Gastroesophageal sphincter (tissue), 3 donors: ENCODE results near the gene SORCS3.

Source experiments
- CTCF ChIP-seq, 4 experiments: fragments of 200-600 bp in 2 of 4; fragments of 450-650 bp in 2 of 4; sonication (generic) in 1 of 4; IDR thresholded peaks; one replicate each; pipeline ENCODE4 v1.5.1; 2017 to 2019; ENCODE audit warnings: antibody characterized with exemption in 4 of 4, mild to moderate bottlenecking in 2 of 4, moderate library complexity in 2 of 4
- POLR2A ChIP-seq, 2 donors: fragments of 450-650 bp; IDR thresholded peaks; one replicate each; pipeline ENCODE4 v1.6.1; 2017; ENCODE audit warnings: antibody characterized with exemption in 2 of 2, mild to moderate bottlenecking in 2 of 2, moderate library complexity in 1 of 2

GRCh38 chr10:104924101-104924795, 283.2 kb downstream of the SORCS3 start:
- TF ChIP-seq CTCF (IDR thresholded peaks at IDR 0.05): no peak
- no peak for TF ChIP-seq POLR2A (IDR thresholded peaks at IDR 0.05)
